Astrocyte of the spinal cord (primary cell): ENCODE measurements around the gene DRD3.

Experiments
- DNase-seq: peaks from one replicate; pipeline ENCODE4 v3.0.0; 2011; ENCODE audit warnings: low read depth, low spot score
- H3K4me3 ChIP-seq: 2 replicates; pipeline ENCODE4 v1.5.1; 2011; ENCODE audit warnings: low read depth, mild to moderate bottlenecking, low read length, moderate library complexity
- in situ Hi-C: cut with HindIII; loops from 2 replicates; pipeline ENCODE4 v1.10.0; 2017; ENCODE audit warnings: low sequenced_read_pairs
- TF ChIP-seq, protein P1 (sequence below): IDR thresholded peaks from 2 replicates; pipeline ENCODE4 v1.5.1; 2012; ENCODE audit warnings: low read depth, mild to moderate bottlenecking, low read length, inconsistent platforms

DRD3 gene

DNA sequence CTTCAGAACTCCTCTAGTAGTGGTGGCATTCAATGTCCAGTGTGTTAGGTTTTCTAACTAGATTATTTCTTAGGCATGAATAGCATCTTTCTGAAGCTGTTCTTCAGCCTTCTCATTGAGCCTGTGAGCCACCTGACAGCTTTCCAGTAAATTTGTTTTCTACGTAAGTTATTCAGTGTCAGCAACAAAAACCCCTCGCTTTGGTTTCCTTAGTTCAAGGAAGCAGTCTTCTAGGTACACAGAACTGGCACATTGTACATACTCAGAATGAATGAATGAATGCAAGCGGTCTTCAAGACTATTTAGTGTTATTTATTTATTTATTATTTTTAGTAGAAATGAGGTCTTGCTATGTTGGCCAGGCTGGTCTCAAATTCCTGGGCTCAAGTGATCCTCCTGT, 44.9 kb downstream of the DRD3 start:
- in situ Hi-C loops: no loop called here
- DNase-seq: no peak
- TF ChIP-seq, protein P1, sequence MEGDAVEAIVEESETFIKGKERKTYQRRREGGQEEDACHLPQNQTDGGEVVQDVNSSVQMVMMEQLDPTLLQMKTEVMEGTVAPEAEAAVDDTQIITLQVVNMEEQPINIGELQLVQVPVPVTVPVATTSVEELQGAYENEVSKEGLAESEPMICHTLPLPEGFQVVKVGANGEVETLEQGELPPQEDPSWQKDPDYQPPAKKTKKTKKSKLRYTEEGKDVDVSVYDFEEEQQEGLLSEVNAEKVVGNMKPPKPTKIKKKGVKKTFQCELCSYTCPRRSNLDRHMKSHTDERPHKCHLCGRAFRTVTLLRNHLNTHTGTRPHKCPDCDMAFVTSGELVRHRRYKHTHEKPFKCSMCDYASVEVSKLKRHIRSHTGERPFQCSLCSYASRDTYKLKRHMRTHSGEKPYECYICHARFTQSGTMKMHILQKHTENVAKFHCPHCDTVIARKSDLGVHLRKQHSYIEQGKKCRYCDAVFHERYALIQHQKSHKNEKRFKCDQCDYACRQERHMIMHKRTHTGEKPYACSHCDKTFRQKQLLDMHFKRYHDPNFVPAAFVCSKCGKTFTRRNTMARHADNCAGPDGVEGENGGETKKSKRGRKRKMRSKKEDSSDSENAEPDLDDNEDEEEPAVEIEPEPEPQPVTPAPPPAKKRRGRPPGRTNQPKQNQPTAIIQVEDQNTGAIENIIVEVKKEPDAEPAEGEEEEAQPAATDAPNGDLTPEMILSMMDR: no peak
- no peak overlapping the region for H3K4me3 ChIP-seq

DNA sequence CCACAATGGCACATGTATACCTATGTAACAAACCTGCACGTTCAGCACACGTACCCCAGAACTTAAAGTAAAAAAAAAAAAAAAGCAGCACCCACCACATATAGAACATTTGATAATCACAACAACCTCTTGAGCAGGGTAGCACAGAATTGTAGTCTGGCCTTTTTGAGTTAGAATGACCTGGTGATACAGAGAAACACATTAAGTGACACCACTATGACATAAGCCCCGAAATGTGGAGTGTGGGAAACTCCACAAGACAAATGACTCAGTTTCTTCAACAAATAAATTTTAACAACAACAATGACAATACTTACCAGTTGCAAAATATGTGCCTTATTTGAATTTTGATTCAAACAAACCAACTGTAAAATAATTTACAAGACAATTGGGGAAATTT, 46.4 kb downstream of the DRD3 start:
- TF ChIP-seq, protein P1: no peak
- DNase-seq: no peak
- in situ Hi-C loops: no loop called here
- H3K4me3 ChIP-seq: no peak overlapping the region

DNA sequence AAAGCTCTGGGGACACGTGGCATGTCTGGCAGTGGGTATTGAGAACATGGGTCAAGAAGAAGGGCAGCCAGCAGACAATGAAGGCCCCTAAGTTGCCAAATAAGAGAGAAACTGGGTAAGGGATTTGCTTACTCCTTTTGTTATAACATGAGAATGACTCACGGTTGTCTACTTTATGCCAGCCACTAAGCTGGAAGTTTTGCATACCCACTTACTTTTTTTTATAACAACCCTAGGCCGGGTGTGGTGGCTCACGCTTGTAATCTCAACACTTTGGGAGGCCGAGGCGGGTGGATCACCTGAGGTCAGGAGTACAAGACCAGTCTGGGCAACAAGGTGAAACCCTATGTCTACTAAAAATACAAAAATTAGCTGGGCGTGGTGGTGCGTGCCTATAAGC, 50.0 kb downstream of the DRD3 start:
- in situ Hi-C loops: no loop called here
- TF ChIP-seq, protein P1: no peak
- H3K4me3 ChIP-seq: no peak overlapping the region
- DNase-seq: no peak

DNA sequence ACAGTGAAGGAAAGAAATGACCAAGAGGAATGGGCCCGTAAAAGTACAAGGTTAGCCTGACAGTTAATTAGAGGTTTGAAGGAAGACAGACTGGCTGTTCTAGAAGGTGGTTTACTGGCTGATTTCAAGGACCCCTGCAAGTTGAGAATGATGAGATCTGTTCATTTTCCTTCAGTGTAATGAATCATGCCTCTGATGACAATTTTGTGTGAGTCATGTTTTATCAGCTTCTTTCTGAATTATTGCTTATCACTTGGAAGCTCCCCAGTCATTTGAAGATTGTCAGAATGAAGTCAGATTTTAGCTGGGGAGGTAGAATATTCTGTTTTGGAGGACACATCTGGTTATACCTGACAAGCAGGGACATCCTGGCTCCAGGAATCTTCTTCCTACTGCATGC, 50.6 kb downstream of the DRD3 start:
- H3K4me3 ChIP-seq: no peak overlapping the region
- in situ Hi-C loops: no loop called here
- TF ChIP-seq, protein P1: no peak
- no peak for DNase-seq

DNA sequence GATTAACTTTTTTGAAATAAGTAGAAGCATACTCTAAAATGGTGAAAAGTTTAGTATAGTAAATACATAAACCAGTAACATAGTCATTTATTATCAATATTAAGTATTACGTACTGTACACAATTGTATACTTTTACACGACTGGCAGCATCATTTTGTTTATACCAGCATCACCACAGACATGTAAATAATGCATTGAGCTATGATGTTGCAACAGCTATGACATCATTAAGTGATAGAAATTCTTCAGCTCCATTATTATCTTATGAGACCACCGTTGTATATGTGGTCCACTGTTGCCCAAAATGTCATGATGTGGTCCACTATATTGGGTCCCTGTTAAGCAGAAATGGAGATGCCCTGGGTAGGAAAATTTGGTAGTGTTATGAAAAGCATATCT, 51.3 kb downstream of the DRD3 start:
- no peak for DNase-seq
- no peak overlapping the region for H3K4me3 ChIP-seq
- in situ Hi-C loops: no loop called here
- TF ChIP-seq, protein P1: no peak

DNA sequence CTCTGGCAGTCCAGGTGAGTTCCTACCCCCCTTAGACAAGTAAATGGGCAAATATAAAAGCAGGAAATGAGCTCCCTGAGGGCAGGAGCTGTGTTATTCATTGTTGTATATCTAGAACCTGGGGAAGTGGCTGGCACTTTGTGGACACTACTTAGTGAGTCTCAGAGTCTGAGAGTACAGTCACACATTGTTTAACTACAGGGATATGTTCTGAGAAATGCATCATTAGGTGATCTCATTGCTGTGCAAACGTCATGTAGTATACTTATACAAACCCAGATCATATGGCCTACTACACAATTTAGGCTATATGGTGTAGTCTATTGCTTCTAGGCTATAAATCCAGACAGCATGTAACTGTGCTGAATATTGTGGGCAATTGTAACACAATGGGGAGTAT, 52.4 kb downstream of the DRD3 start:
- DNase-seq: no peak
- H3K4me3 ChIP-seq: no peak overlapping the region
- in situ Hi-C loops: no loop called here
- TF ChIP-seq, protein P1: no peak
